GM19099 (cell line): ENCODE measurements around the gene SND1.

Source experiments
- POLR2A ChIP-seq: IDR thresholded peaks from 3 replicates; pipeline ENCODE4 v1.6.1; 2011; ENCODE audit warnings: low read depth; ENCODE audit not compliant: insufficient read length; ENCODE audit errors: extremely low read depth

Gene SND1

DNA sequence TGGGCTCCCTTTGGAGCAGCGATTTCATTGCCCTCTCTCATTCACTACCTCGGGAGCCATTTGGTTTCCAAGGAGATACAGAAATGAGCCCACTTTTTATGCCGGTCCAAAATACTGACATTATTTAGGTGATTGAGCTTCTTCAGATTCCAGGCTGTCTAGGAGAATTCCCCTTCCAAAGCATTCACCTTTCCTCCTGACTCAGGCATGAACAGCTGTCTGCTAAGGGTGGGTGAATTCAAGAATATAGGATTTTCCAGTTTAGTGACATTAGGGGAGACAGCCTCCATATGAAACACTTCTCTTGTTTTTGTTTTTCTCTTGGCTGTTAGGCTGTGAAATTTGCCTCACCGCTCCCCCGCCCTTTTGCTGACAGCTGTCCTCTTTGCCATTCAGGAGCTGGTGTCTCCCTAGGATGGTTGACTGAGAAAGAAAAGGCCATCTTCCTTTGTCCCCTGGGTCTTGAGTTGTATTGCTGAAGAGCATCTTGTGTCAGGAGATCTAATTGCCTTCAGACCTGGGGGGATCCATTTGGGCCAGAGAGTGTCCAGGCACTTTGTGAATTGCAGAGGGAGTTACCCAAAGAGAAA, 322.5 kb downstream of the SND1 start:
- TF ChIP-seq POLR2A = no peak

DNA sequence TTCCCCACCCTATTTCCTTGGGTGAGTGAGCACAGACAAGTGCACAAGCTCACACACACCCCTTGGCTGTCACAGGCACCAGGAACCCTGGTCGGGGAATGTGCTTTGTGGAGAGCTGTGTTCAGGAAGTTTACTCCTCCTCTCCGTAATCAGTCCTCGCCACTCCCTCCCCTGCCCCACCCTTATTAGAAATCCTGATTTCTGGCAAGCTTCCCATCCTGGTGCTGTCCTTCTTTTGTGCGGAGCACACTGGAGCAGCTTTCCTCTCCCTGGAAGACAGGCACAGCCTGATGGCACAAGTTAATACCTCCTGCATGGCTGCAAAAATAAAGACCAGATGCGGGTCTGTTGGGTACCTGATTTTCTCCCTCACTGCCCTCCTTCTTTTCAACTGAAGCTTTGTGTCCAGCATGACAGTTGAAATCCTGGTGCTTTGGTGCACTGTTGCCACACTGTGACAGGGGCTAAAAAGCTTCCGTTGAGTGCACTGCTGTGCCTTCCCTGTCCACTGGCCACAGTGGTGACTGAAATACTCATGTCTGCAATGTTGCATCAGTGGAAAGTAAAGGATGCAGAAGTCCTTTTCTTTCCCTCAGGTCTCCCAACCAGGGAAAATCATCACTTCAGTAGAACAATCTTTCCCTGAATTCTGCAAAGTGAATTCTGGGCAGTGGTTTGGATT, 324.2 kb downstream of the SND1 start:
- TF ChIP-seq POLR2A = no peak

DNA sequence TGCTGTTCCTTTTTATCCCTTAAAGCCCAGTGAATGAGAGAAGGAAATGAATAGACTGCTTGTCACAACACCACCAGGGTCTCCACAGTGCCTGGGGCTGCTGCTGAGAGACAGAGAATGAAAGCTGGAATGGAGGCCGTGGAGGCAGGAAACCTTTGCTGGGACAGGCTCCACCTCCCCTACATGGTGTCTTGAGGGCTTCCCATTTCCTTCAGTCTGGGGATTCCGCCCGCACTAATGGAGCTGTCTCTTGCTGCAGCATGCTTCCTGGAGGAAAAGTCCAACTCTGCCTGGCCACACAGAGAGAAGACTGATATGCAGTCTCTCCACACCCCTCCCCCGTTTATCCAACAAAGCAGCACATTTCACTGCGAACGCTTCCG, 324.7 kb downstream of the SND1 start:
- TF ChIP-seq POLR2A = no peak

DNA sequence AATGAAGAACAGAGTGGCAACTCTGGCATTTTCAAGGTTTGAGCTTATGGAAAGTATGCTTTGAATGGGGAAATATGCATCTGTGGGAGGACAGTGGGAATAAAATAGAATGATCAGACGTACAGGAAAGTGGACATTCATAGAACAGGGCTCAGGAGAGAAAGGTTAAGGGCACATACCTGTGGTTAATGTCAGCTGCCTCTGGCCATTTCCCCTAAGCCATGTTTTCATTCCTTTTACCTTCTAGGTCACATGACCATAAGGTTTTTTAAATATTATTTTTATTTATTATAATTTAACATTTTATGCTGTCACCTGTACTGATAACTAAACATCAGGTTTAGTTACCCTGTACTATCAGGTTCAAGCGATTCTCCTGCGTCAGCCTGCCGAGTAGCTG, 326.4 kb downstream of the SND1 start:
- no peak for TF ChIP-seq POLR2A

DNA sequence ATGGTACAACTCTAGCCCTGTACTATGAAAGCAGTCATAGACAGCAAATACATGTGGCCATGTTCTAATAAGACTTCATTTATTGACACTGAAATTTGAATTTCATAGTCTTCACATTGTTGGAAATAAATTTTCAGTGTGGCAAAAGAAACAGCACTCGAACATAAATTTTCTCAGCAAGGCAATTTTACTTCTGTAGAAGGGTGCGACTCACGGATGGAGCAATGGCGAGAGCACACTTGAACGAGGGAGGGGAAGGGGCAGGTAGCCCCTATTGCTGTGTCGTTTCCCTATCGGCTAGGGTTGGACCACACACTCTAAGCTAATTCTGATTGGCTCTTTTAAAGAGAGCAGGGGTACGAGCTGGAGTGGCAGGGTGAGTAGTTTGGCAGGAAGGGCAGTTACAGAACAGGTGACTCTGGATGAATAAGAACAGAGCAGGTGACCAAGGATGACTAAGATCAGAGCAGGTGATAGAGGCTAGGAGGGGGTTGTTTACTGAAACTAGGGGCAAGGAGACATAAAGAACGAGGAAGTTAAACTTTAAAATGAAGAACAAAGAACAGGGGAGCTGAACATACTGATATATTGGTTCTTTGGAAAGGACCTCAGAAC, 327.2 kb downstream of the SND1 start:
- TF ChIP-seq POLR2A = no peak

DNA sequence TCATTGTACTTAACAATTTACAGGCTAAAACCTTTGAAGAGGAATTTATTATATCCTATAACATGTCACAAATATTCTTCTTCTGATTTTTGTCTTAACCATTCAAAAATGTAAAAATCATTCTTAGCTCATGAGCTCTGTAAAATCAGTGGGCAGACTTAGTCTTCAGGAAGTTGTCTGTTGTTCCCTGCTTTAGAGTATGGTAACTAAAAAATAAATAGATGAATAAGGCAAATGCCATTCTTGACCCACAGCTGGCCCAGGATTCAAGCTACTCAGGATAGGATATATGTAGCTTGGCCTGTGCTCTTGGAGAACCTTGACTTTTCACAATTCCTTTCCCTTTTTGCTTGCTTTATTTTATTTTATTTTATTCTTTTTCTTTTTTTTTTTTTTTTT, 327.7 kb downstream of the SND1 start:
- no peak for TF ChIP-seq POLR2A

DNA sequence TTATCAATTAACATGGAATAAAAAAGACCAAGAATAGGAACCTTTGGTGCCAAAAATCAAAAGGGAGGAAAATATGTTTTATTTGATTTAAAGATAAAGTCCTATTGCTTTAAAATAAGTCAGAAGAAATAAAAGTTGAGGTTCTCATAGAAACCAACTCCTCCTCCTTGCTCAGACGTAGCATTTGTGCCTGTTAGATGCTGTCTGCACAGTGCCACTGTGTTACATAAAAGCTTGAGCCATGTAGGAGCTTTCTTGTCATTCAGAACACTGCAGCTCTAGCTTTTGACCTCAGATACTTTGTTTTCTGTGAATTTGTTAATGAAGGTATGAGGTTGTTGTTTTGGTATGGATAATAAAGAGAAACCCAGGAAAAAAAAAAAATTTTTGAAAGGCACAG, 328.9 kb downstream of the SND1 start:
- no peak for TF ChIP-seq POLR2A

DNA sequence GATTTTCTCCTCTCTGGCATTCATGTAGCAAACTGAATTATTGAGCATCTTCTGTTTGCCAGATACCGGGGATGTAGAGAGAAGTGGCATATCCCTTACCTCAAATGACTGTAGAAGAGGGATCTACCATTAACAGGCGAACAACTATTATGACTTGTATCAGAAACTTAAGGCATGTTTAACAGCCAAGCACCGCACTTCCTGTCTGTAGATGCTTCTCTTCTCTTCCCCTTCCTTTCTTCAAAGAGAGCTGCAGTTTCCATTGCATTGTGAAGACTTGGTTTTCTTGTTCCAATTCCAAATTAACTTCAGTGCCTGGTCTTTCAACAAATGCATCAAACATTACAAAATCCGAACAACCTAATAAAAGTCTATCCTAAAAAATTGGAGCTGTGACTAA, 330.0 kb downstream of the SND1 start:
- TF ChIP-seq POLR2A = no peak

DNA sequence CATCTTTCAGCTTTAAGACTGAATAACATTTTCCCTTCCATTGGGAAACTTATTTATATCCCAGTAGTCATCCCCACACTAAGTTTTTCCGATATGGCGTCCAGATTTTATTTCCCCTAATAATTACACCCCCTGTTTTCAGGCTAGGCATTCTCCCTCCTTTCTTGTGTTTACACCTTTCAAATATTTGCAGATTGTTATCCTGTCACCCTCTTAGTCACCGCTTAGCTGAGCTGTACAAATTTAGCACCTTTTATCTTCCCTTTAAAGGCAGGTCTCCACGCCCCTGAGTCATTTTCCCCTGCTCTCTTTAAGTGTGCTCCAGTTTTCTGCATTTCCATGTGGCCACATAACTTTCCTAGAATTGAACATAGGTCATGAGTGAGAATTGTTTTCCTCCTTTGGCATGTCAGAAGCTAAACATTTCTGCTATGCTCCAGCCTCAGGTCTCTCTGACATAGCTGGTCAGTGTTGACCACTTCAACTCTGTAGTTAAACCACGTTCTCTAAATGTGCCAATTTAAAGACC, 331.9 kb downstream of the SND1 start:
- TF ChIP-seq POLR2A = no peak

DNA sequence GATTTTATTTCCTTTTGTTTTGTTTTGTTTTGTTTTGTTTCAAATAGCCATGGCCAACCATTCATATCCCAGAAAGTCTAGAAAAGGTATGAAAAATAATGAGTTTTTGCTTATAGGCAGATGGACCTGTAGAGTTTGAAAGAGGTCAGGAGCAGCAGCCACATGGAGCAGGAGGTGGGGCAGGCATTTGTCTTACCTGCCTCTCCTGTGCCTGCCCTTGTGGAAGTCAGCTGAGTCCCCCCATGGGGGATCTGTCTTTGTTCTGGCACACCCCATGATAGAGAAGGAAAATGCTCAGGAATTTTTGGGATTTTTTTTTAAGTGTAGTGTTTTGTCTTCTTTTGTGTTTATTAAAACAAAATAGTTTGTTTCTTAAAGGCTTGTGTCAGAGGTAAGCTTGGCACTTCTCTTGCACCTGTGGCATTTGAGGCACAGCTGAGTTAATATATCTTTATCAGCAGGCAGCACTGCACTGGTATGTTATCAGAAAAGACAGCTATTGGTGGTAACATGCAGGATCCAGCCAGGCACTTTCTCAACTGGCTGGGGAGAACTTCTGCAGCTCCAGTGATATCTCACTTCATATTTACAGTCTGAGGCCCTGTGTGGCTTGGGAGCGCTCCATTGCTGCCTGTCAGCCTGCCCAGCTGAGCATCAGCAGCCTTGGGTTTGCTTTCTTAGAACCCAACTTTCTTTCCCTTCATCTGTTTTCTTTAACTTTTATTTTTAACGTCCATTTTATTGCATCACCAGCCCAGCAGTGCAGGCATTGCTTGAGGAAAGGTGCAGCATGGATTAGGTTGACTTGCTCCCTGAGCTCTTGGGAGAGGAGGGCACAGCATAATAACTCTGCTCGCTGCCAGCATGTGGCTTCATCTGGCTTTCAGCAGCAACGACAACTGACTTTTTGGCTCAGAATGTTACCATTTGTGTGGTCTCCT, 334.9 kb downstream of the SND1 start:
- TF ChIP-seq POLR2A = no peak

DNA sequence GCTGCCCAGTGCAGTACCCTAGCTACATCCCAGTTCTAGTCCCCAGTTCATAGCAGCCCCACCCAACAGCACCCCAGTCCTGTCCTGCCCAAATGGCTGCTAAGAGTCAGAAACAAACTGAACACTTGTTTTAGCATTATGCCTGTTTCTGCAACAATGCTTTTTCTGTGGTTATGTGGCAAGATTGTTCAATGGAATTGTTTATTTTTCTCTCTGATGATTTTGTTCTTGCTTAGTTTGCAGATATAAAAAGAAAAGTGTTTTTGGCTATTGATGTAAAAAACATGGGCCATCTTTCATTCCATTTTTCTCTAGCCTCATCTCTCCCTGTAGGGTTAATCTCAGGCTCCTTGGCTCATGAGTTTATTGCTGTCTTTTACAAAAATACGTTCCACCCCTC, 336.8 kb downstream of the SND1 start:
- TF ChIP-seq POLR2A = no peak

DNA sequence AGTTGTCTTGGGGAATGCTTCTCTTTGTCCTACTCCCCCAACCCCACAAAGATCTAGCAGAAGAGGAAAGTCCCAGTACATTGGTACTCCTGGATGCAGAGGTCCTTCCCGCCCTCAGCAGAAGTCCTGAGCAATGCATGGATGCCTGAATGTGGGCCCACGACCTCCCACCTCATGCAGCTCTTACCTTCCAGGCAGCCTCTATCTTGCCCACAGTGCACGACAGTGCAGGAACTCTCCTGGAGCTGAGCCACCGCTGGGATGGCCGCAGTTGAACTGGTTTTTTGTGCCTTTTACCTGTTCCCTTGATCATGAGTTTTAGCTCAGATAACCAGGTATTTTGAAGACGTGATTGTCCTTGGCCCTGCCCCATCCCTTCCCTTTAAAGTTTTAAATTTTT, 341.3 kb downstream of the SND1 start:
- no peak for TF ChIP-seq POLR2A

DNA sequence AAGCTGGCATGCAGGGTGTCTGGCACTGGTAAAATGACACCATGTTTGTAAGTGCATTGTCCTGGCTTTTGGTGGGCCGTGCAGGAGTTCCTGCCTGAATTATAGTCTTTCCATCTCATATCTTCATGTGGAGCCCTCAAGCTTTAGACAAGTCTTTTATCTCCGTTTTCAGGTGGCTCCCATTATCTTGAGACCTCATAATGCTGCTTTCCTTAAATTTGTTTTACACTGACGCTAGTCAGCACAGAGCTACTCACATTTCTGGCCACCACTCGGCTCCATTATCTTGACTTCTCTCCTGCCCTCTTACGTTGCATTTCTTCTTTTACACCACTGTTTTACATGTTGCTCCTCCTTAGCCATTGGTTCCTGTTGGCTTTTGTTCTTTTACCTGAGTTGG, 342.0 kb downstream of the SND1 start:
- TF ChIP-seq POLR2A = no peak

DNA sequence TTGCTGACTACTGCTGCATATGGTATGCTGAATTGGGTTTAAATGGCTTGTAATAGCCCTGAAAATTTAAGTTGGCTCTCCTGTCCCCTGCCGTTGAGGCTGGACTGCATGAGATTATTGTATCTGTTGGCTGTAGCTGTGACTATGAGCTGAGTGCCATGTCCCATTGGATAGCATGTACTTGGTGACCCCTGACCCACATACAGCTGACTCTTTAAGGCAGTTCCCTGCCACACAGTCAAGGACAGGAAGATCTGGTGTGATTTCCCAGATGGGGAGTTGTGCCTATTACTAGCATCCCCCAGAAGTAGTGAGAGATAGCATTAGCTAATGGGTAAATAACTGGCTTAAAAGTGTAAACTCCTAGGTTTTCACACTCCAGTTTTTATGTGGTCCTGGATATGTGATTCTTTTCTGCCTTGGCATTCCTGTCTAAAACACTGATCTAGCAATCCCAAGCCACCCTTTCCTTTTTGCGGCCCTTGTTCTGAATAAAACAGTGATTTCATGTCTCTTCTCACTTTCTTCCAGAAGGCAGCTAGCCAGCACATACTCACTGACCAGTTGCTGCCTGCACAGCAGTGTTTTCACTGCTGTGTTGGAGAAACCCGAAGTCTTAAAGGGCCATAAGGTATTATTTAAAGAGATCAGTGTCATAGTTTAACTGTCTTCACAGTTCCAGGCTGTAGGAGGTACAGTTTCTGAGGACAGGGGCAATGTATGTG, 343.3 kb downstream of the SND1 start:
- no peak for TF ChIP-seq POLR2A

DNA sequence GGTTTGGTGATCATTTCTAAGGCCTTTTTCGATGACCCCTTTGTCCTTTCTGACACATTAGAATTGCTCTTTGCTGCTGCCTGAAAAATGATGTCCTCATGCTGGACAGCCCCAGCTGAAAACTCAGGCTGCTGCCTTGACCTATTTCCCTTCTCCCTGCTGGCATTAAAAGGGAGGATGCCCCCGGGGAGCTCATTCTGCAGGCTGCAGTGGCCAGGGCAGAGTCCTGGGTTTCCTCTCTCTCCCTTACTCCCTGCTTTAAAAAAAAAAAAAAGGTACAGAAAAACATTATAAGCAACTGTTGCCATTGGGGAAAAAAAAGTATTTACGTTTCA, 343.9 kb downstream of the SND1 start:
- TF ChIP-seq POLR2A = no peak

DNA sequence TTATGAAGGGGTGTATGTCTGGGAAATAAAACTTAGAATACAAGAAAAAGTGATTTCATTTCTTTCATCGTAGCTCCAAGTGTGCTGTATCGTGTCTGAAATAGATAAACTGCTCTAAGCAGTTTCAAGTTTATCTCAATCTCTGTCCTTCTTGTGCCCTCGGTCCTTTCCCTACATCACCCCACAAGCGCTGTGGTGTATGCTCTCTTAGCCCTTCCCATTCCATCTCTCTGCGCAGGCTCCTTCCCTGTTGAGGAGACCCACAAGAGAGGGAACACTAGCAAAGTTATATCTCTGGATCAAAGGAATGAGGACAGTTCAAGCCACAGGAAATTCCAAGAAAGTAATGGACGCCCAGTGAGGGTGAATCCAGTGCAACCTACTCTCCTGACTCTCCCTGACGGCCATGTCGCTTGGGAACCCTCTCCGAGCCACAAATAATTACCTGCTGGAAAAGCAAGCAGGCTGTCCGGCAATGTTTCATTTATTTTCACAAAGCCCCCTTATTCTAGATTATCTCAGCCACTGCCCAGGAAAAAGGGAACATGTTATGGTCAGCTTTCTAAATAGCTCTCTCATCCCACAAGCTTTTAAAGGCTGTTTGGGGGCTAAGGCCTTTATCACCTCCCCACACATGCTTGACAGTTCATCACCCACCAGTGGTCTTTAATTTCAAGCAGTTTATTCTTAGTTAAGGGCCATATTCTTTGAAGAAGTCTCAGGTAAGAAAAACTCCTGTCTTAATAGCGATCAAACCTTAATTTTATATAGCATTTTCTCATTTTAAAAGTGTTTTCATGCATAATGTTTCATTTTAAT, 344.5 kb downstream of the SND1 start:
- no peak for TF ChIP-seq POLR2A
